Neural cell (in vitro differentiated cells): Measurements from ENCODE around the gene FBLL1. TPM values are rescaled to one million over a fixed set of nuclear protein-coding genes. Genes with fewer than 3 reads are reported as not detected.

Source experiments
- H2AFZ ChIP-seq: fragments of 200-600, 300-800 bp; sonication (generic), shearing (Covaris generic); 2 replicates; pipeline ENCODE4 v1.6.0; 2014; ENCODE audit warnings: low read depth, mild to moderate bottlenecking, antibody characterized with exemption, low read length, moderate library complexity
- H3F3A ChIP-seq: fragments of 200-600 bp; shearing (Covaris generic); 2 replicates; pipeline ENCODE4 v1.6.1; 2016; ENCODE audit warnings: mild to moderate bottlenecking, moderate library complexity, mixed read lengths, antibody characterized with exemption, low read length; ENCODE audit not compliant: insufficient read depth, poor library complexity, severe bottlenecking
- H3K27ac ChIP-seq: fragments of 200-600, 300-800 bp; sonication (generic), shearing (Covaris generic); 2 replicates; pipeline ENCODE4 v1.5.1; 2014; ENCODE audit warnings: mild to moderate bottlenecking, low read length, moderate library complexity
- H3K27me3 ChIP-seq: fragments of 300-800, 200-600 bp; sonication (generic), shearing (Covaris generic); 2 replicates; pipeline ENCODE4 v1.6.0; 2014; ENCODE audit warnings: mild to moderate bottlenecking, low read depth, low read length, moderate library complexity; ENCODE audit not compliant: insufficient read depth
- H3K36me3 ChIP-seq: fragments of 300-800, 200-600 bp; sonication (generic), shearing (Covaris generic); 2 replicates; pipeline ENCODE4 v1.5.1; 2014; ENCODE audit warnings: mild to moderate bottlenecking, antibody characterized with exemption, low read length, moderate library complexity; ENCODE audit not compliant: insufficient read depth
- H3K4me2 ChIP-seq: fragments of 300-800, 200-600 bp; sonication (generic), shearing (Covaris generic); 2 replicates; pipeline ENCODE4 v1.6.0; 2014; ENCODE audit warnings: mild to moderate bottlenecking, low read length
- H3K4me3 ChIP-seq: fragments of 300-800, 200-600 bp; sonication (generic), shearing (Covaris generic); 2 replicates; pipeline ENCODE4 v1.5.1; 2014; ENCODE audit warnings: mild to moderate bottlenecking, low read length, moderate library complexity
- H3K79me2 ChIP-seq: fragments of 200-600 bp; shearing (Covaris generic); replicated peaks from 2 replicates; pipeline ENCODE4 v1.6.0; 2014; ENCODE audit warnings: mild to moderate bottlenecking, low read length, moderate library complexity; ENCODE audit not compliant: insufficient read depth
- H3K9ac ChIP-seq: fragments of 300-800, 200-600 bp; sonication (generic), shearing (Covaris generic); 2 replicates; pipeline ENCODE4 v1.6.1; 2016; ENCODE audit warnings: mild to moderate bottlenecking, low read length, mixed read lengths
- H3K9me2 ChIP-seq: fragments of 200-600 bp; shearing (Covaris generic); 2 replicates; pipeline ENCODE4 v1.6.1; 2016; ENCODE audit warnings: mild to moderate bottlenecking, low read length, mixed read lengths; ENCODE audit not compliant: insufficient read depth
- H3K9me3 ChIP-seq: fragments of 200-600, 300-800 bp; sonication (generic), shearing (Covaris generic); 2 replicates; pipeline ENCODE4 v1.6.1; 2016; ENCODE audit warnings: mild to moderate bottlenecking, mixed run types, low read length, moderate library complexity, mixed read lengths
- H4K20me1 ChIP-seq: fragments of 200-600 bp; shearing (Covaris generic); 2 replicates; pipeline ENCODE4 v1.6.1; 2016; ENCODE audit warnings: mild to moderate bottlenecking, mixed run types; ENCODE audit not compliant: insufficient read depth
- CTCF ChIP-seq: fragments of 450-650 bp; IDR thresholded peaks from 2 replicates; pipeline ENCODE4 v1.5.1; 2014; ENCODE audit warnings: antibody characterized with exemption, mild to moderate bottlenecking, moderate library complexity; ENCODE audit not compliant: poor library complexity, severe bottlenecking
- EP300 ChIP-seq: fragments of 450-650 bp; conservative IDR thresholded peaks from 2 replicates; pipeline ENCODE4 v1.6.1; 2014; ENCODE audit warnings: antibody characterized with exemption, mild to moderate bottlenecking, moderate library complexity; ENCODE audit not compliant: poor library complexity, severe bottlenecking
- EZH2 ChIP-seq: fragments of 200-600, 300-800 bp; shearing (Covaris generic), sonication (generic); IDR thresholded peaks from 2 replicates; pipeline ENCODE4 v1.6.1; 2014; ENCODE audit warnings: antibody characterized with exemption, low read length, borderline replicate concordance, mild to moderate bottlenecking; ENCODE audit not compliant: insufficient read depth, poor library complexity, severe bottlenecking
- MXI1 ChIP-seq: fragments of 450-650 bp; conservative IDR thresholded peaks from 2 replicates; pipeline ENCODE4 v1.6.1; 2014; ENCODE audit warnings: antibody characterized with exemption, mild to moderate bottlenecking; ENCODE audit not compliant: poor library complexity, severe bottlenecking
- POLR2AphosphoS5 ChIP-seq: IDR thresholded peaks from 2 replicates; pipeline ENCODE4 v1.6.1; 2012
- RAD21 ChIP-seq: fragments of 450-650 bp; conservative IDR thresholded peaks from 2 replicates; pipeline ENCODE4 v1.6.1; 2014; ENCODE audit warnings: antibody characterized with exemption, mild to moderate bottlenecking, moderate library complexity
- REST ChIP-seq: IDR thresholded peaks from 2 replicates; pipeline ENCODE4 v1.6.1; 2012; ENCODE audit warnings: borderline replicate concordance
- SMC3 ChIP-seq: fragments of 450-650 bp; conservative IDR thresholded peaks from 2 replicates; pipeline ENCODE4 v1.6.1; 2014; ENCODE audit warnings: antibody characterized with exemption, mild to moderate bottlenecking, moderate library complexity; ENCODE audit not compliant: poor library complexity
- TAF1 ChIP-seq: IDR thresholded peaks from 2 replicates; pipeline ENCODE4 v1.6.1; 2012; ENCODE audit warnings: low read depth
- polyA plus RNA-seq: library from polyadenylated mRNA; depleted of rRNA; stranded (reverse); fragments of >200 nt; gene quantifications from 2 replicates; pipeline ENCODE4 v1.2.3, GENCODE V29; 2014

FBLL1 gene
- polyA plus RNA-seq, 1 donor from 2014 or later: 63.7 TPM

- H4K20me1 ChIP-seq: no peaks in the 10 kb centered on the region
- TF ChIP-seq POLR2AphosphoS5: no peak
- TF ChIP-seq MXI1: no peak
- no peak for TF ChIP-seq SMC3
- no peak for TF ChIP-seq TAF1
- TF ChIP-seq EP300: no peak
- TF ChIP-seq EZH2: no peak
- TF ChIP-seq REST: no peak
- no peak for TF ChIP-seq CTCF
- TF ChIP-seq RAD21: no peak
These were observed 21.6 kb downstream of the FBLL1 start for GRCh38 chr5:168550656-168551055.

GRCh38 chr5:168552146-168552545 is 23.0 kb downstream of the FBLL1 start:
- TF ChIP-seq CTCF: no peak
- no peak for TF ChIP-seq REST
- no peak for TF ChIP-seq EZH2
- no peak for TF ChIP-seq RAD21
- TF ChIP-seq POLR2AphosphoS5: no peak
- no peak for TF ChIP-seq MXI1
- TF ChIP-seq EP300: no peak
- TF ChIP-seq TAF1: no peak
- no peak for TF ChIP-seq SMC3
- no peak overlapping the region for H2AFZ ChIP-seq
- H3K9ac ChIP-seq: no peak overlapping the region
- peaks cover 19% of the 10 kb centered on the region for H3K36me3 ChIP-seq
- H3K4me3 ChIP-seq: no peak overlapping the region
- H3K27ac ChIP-seq: no peak overlapping the region
- no peaks in the 10 kb centered on the region for H3K27me3 ChIP-seq
- no peaks in the 10 kb centered on the region for H4K20me1 ChIP-seq
- H3K4me2 ChIP-seq: no peak overlapping the region
- H3K9me2 ChIP-seq: no peaks in the 10 kb centered on the region
- no peaks in the 10 kb centered on the region for H3F3A ChIP-seq
- no peaks in the 10 kb centered on the region for H3K9me3 ChIP-seq
- H3K79me2 ChIP-seq: peaks cover 11% of the 10 kb centered on the region

More at GRCh38 chr5:168550656-168551055, 21.6 kb downstream of the FBLL1 start:
- no peaks in the 10 kb centered on the region for H3K9me3 ChIP-seq
- no peaks in the 10 kb centered on the region for H3K9me2 ChIP-seq
- no peak overlapping the region for H3K27ac ChIP-seq
- H2AFZ ChIP-seq: no peak overlapping the region
- H3K79me2 ChIP-seq: peaks cover 11% of the 10 kb centered on the region
- H3K27me3 ChIP-seq: no peaks in the 10 kb centered on the region
- no peaks in the 10 kb centered on the region for H3F3A ChIP-seq
- H3K36me3 ChIP-seq: peaks cover 11% of the 10 kb centered on the region
- H3K9ac ChIP-seq: no peak overlapping the region
- H3K4me2 ChIP-seq: no peak overlapping the region
- H3K4me3 ChIP-seq: no peak overlapping the region
